ENCODE results near the gene AFP.

- no peak for TF ChIP-seq CTCF (IDR thresholded peaks at IDR 0.05)
- TF ChIP-seq POLR2A (IDR thresholded peaks at IDR 0.05) = no peak
Observed at GRCh38 chr4:73460913-73461522, 25.0 kb downstream of the AFP start.
